CD4-positive, alpha-beta T cell treated with Interleukin-15 for 4 hours (primary cell): Measurements from ENCODE around the gene ZACN.

Experiments used
- DNase-seq: peaks from one replicate; pipeline ENCODE4 v3.0.0-alpha.2; 2020; ENCODE audit warnings: low spot score

ZACN gene

DNA sequence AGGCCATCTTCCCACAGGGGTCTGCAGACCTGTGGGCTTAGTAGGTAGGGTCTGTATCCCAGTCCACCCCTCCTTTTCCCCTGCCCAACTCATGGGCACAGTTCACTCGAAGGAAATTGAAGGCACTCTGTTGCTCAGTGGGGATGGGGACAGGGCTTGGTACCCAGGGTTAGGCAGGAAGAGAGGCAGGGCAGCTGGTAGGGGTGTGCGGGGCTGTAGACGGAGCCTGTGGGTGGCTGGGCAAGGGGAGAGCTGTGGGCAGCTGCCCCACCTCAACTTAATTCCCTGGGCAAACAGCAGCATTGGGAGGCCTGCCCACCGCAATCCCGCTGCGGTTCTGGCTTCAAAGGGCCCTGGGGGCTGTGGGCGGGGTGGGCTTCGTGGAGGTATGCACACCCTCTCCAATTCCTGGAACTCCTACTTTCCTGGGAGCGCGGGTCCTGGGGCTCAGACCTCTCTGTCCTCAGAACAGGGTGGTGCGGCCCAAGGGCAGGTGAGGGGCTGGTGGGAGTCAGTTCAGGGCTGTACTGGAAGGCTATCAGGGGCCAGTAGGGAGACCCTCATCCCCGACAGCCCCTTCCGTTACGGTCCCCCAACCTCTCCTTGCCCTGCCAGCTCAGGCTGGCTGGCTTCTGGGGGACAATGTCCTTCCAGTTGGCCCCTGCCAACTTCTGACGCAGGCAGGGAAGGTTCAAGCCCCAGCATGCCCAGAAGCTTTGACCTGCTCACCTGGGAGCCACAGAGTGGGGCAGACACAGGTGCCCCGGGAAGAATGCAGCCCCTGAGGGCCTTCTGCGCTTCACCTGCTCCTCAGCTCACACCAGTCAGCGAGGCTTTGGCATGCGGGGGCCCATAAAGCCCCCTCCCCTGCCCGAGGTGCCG, 53.0 kb downstream of the ZACN start:
- DNase-seq = no peak
